OCI-M2 (cell line): ENCODE results near the gene FAM168A.

Experiments used
- DNase-seq: peaks from one replicate; lab custom pipeline; 2025; ENCODE audit not compliant: unreplicated experiment; lab: John Stamatoyannopoulos, UW

Gene FAM168A

GRCh38 chr11:73563539-73564200 lies 34.2 kb downstream of the FAM168A start:
- DNase-seq, result no peak

- DNase-seq, result no peak
Observed at GRCh38 chr11:73559743-73560142, 38.2 kb downstream of the FAM168A start.

- no peak for DNase-seq
Observed at GRCh38 chr11:73556966-73557365, 40.9 kb downstream of the FAM168A start.

GRCh38 chr11:73555615-73556014 lies 42.3 kb downstream of the FAM168A start:
- no peak for DNase-seq

- no peak for DNase-seq
Observed at GRCh38 chr11:73554671-73555320, 43.1 kb downstream of the FAM168A start.

GRCh38 chr11:73553266-73553665 lies 44.6 kb downstream of the FAM168A start:
- no peak for DNase-seq

- DNase-seq, result no peak
Observed at GRCh38 chr11:73551677-73552076, 46.2 kb downstream of the FAM168A start.

- DNase-seq, result no peak
Observed at GRCh38 chr11:73549376-73549775, 48.5 kb downstream of the FAM168A start.

- no peak for DNase-seq
Observed at GRCh38 chr11:73547706-73548595, 50.0 kb downstream of the FAM168A start.

- DNase-seq, result no peak
Observed at GRCh38 chr11:73542175-73542574, 55.7 kb downstream of the FAM168A start.

- DNase-seq, result no peak
Observed at GRCh38 chr11:73539506-73540084, 58.3 kb downstream of the FAM168A start.

- no peak for DNase-seq
Observed at GRCh38 chr11:73538381-73538872, 59.5 kb downstream of the FAM168A start.

GRCh38 chr11:73537969-73538368 lies 59.9 kb downstream of the FAM168A start:
- DNase-seq, result no peak

- no peak for DNase-seq
Observed at GRCh38 chr11:73536961-73537360, 61.0 kb downstream of the FAM168A start.

GRCh38 chr11:73532310-73532709 lies 65.6 kb downstream of the FAM168A start:
- DNase-seq, result no peak

GRCh38 chr11:73531386-73531785 lies 66.5 kb downstream of the FAM168A start:
- no peak for DNase-seq

GRCh38 chr11:73530109-73530508 lies 67.8 kb downstream of the FAM168A start:
- DNase-seq, result no peak

GRCh38 chr11:73529204-73529530 lies 68.7 kb downstream of the FAM168A start:
- DNase-seq, result no peak

GRCh38 chr11:73528483-73529203 lies 69.3 kb downstream of the FAM168A start:
- no peak for DNase-seq

GRCh38 chr11:73528013-73528412 lies 69.9 kb downstream of the FAM168A start:
- no peak for DNase-seq

- DNase-seq, result no peak
Observed at GRCh38 chr11:73525611-73526010, 72.3 kb downstream of the FAM168A start.
